GM18868 (cell line): ENCODE data around the gene MED13L.
A peak's percentile ranks its signal among the peaks of the same experiment; 100 is the strongest.

ENCODE experiments used
- ATAC-seq: cut with Tn5 transposase; IDR thresholded peaks from one replicate; pipeline ENCODE4 v1.9.1; 2021; ENCODE audit warnings: mild to moderate bottlenecking, moderate library complexity; ENCODE audit not compliant: unreplicated experiment

MED13L gene

GRCh38 chr12:116159593-116160200 is 117.8 kb downstream of the MED13L start:
- ATAC-seq = no peak

DNA sequence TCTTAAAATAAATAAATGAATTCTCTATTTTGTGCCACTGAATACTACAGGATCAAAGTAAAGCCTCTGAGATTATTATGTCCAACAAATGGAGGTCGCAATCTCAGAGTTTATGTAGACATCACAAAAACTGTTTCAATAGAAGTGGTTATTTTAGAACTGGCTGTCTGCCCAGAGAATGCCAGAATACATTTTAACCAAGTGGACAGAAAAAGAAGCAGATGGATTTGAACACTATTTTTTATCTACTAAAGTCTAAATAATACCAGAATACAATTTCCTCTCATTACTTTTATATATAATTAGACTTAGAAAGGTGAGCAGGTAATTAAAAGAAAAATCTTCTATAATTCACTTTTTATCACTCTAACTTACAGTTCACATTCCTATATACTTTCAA is 118.3 kb downstream of the MED13L start:
- no peak for ATAC-seq

DNA sequence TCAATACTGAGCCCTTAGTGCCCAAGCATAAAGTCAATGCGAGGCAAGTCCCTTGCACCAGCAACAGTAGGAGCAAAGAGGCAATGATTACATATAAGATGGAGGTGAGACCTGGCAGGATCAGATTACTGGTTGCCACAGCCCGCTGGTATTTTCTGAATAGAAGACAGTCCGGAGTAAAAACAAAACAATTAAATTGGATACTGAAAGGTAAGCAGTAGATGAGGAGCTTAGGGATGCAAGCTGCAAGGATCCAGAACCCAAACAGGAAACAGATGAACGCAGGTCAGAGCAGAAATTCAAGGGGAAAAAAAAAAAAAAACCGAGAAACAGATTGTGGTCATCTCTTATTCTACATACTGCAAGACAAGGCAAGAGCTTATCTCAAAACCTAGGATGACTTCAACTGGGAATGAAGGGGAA is 119.6 kb downstream of the MED13L start:
- ATAC-seq = no peak

- no peak for ATAC-seq
These were observed 120.9 kb downstream of the MED13L start for GRCh38 chr12:116156614-116157013.

GRCh38 chr12:116155383-116155782 is 122.1 kb downstream of the MED13L start:
- no peak for ATAC-seq

GRCh38 chr12:116153983-116154382 is 123.5 kb downstream of the MED13L start:
- ATAC-seq = no peak

DNA sequence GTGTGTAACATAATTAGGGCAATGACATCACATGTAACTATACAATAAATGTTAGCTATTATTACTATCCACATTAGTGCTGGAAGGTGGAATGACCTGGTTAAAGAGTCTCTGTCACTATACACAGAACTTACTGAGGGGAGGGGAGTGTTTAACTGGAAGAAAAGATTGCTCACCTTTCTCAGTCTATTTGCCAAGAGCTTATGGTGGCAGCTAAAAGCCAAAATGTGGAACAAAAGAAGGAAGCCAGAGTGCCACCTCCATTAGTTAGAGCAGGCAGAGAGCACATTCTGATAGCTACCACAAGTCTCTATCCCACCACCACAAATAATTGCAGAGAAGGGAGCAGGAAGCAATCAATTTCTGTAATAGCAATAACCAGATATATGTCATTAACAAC is 124.4 kb downstream of the MED13L start:
- no peak for ATAC-seq

DNA sequence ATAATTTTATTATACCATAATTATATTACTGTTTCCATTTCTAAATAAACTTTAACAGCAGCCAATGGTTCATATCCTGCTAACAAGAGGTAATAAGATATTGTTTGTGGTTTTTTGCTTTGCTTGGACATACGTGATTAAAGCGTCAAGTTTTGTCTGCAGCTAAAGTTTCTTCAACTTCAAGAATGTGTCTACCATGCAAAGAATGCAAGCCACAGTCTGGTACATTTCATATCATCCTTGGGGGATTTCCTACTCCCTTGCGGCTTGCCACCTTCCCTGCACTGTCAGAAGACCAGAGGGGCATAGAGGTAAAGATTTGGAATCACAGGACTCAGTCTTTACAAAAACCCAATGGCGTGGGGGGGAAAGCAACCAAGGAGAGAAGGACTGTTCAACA is 125.2 kb downstream of the MED13L start:
- ATAC-seq = no peak

DNA sequence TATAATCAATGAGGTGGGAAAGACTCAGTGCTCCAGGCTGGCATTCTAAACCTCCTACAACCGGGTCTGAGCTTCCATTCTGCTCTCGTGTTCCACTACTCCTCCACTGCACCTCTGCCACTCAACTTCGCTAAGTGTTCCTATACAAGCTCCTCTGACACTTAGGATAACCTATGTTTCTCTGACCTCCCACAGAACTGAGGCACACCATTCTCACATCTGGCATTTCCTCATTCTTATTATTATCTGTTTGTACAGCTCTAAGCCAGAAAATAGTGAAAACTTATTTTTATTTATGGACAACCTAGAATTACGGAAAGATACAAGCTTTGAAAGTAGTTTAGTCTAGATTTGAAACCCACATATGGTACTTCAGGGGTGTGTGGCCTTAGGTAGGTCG is 127.0 kb downstream of the MED13L start:
- no peak for ATAC-seq

GRCh38 chr12:116150001-116150400 is 127.5 kb downstream of the MED13L start:
- no peak for ATAC-seq

DNA sequence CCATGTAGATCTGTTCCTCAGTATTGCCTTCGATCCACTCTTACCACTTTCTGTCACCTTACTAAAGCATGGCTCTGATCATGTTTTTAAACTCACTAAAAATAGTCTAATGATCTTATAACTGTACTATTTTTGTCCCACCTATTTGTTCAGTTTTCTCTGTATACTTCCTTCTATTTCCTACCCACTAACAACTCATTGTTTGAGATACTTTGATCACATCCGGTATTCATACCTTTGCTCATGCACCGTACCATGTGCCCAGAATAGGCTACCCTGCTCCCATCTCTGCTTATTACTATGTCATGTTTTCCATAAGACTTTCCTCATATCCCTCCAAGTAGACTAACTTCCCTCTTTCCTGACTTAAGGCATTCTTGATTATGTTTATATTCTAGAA is 128.6 kb downstream of the MED13L start:
- ATAC-seq = no peak

DNA sequence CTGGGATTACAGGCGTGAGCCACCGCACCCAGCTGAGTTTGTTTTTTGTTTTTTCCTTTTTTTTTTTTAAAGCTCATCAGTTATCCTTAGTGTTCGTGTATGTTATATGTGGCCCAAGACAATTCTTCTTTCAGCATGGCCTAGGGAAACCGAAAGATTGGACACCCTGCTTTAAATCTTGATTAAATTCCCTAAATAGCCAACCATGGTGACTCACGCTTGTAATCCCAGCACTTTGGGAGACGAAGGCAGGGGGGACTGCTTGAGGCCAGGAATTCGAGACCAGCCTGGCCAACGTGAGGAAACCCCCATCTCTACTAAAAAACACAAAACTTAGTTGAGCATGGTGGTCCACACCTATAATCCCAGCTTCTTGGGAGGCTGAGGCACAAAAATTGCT is 131.1 kb downstream of the MED13L start:
- ATAC-seq = no peak

- no peak for ATAC-seq
These were observed 132.0 kb downstream of the MED13L start for GRCh38 chr12:116145451-116145850.

DNA sequence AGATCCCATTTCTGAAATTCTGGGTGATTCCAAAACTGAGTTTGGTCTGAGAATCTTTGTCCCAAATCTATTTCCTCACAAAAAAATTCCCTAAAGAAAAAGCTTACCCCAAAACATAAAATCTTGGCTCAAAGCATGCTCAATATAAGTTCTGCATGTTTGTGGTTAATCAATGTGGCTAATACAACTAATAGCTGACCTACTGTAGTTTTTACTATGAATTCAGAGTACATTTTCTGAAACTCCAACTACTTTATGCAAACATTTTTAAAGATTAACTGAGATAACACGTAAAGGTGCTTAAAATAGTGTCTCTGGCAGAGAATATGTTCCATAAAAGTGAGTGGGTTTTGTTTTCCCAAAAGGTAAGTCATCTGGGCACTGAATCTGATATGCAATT is 133.1 kb downstream of the MED13L start:
- ATAC-seq = no peak

GRCh38 chr12:116143909-116144308 is 133.6 kb downstream of the MED13L start:
- ATAC-seq = no peak

GRCh38 chr12:116142936-116143898 is 134.3 kb downstream of the MED13L start:
- peak; percentile 38 for ATAC-seq

GRCh38 chr12:116141833-116142162 is 135.7 kb downstream of the MED13L start:
- no peak for ATAC-seq

DNA sequence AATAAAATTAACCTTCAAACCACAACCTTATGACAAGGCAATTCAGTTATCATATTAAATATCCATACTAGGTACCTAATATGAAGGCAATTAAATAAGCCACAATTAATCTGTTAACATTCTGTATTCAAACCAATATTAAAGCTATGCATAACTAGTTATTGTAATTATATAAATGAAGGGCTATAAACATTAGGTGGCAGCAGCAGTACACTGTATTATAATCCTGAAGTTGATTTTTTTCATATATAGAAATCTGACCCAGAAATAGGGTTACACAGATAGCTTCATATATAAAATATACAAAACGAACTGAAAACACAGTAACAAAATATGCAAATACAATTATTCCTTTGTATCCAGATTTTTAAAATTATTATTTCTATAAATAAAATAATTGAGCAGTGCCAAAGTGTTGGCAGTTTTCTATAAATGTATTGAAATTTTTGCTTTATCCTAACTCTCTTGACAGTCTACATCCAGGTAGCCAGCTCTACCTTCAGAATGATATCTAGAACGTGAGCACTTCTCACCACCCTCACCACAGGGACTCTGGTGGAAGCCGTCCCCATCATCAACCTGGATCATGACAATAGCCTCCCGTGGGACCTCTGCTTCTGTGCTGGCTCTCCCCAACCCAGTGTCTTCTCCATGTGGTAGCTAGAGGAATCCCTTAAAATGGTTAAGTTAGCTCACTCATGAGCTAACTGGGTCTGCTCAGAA is 136.2 kb downstream of the MED13L start:
- no peak for ATAC-seq

DNA sequence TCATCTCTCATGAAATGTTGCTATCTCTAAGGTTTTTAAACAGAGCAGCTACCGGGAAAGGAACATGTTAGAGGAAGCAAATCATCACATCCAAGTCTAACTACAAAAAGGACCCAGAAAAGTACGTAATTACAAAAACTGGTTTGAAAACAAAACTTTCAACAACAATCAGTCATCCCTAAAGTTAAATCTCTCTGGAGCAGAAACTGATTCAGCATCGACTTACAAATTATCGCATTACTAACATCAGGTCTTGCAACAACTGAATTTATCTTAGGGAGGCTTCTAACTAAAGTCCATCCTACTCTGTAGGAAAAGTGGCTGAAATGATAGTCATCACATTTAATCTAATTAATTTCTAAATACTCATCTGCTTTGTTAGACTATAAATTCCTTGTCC is 137.0 kb downstream of the MED13L start:
- ATAC-seq = no peak

GRCh38 chr12:116138781-116139180 is 138.7 kb downstream of the MED13L start:
- ATAC-seq = no peak

GRCh38 chr12:116138364-116138763 is 139.1 kb downstream of the MED13L start:
- no peak for ATAC-seq

DNA sequence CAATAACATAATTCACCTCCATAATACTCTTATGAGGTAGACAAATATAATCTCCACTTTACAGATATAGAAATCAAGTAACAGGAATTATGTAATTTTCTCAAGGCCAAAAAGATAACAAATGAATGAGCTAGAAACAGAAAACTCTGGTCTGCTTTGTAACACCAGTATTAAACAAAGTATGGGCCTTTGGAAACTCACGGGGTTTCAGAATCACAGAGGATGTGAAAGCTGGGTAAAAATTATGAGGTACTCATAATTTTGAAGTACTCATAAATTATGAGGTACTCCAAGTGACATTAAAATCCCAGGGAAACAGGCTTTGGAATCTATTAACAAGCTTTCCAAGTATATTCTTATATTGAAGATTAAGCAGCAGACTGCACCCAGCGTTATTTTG is 140.2 kb downstream of the MED13L start:
- no peak for ATAC-seq
